ENCODE data around the gene C1orf141. TPM values are rescaled to one million over a fixed set of nuclear protein-coding genes. Genes with fewer than 3 reads are reported as not detected.

The C1orf141 gene
- total and polyA plus RNA-seq, 4 donors: not detected

GRCh38 chr1:67097305-67097704 lies 37.5 kb downstream of the C1orf141 start:
- Histone ChIP-seq H3K9ac (ENCODE audit: low read depth in 1 of 2, low read length in 2 of 2) (no peak overlapping the region), H3K4me3 (ENCODE audit: low read depth in 1 of 3, low read length in 3 of 3) (no peak overlapping the region), H3K9me3 (ENCODE audit: control insufficient read depth in 4 of 4, low read length in 3 of 4) (no peaks in the 10 kb centered on the region), H3K36me3 (ENCODE audit: control insufficient read depth in 4 of 4, insufficient read depth in 3 of 4, low read depth in 1 of 4, low read length in 3 of 4) (no peaks in the 10 kb centered on the region), H3K27me3 (ENCODE audit: control insufficient read depth in 4 of 4, insufficient read depth in 4 of 4, low read length in 3 of 4) (no peaks in the 10 kb centered on the region), H3K4me1 (ENCODE audit: control insufficient read depth in 4 of 4, insufficient read depth in 4 of 4, low read length in 3 of 4) (no peaks in the 10 kb centered on the region), H3K27ac (ENCODE audit: low read depth in 1 of 2, low read length in 2 of 2) (no peak overlapping the region)
- TF ChIP-seq NR2F2 (IDR thresholded peaks at IDR 0.05): no peak
- TF ChIP-seq EGR1 (IDR thresholded peaks at IDR 0.05; ENCODE audit: low read depth in 2 of 2): no peak
- TF ChIP-seq FOXA1 (IDR thresholded peaks at IDR 0.05): no peak
- TF ChIP-seq, protein P1, sequence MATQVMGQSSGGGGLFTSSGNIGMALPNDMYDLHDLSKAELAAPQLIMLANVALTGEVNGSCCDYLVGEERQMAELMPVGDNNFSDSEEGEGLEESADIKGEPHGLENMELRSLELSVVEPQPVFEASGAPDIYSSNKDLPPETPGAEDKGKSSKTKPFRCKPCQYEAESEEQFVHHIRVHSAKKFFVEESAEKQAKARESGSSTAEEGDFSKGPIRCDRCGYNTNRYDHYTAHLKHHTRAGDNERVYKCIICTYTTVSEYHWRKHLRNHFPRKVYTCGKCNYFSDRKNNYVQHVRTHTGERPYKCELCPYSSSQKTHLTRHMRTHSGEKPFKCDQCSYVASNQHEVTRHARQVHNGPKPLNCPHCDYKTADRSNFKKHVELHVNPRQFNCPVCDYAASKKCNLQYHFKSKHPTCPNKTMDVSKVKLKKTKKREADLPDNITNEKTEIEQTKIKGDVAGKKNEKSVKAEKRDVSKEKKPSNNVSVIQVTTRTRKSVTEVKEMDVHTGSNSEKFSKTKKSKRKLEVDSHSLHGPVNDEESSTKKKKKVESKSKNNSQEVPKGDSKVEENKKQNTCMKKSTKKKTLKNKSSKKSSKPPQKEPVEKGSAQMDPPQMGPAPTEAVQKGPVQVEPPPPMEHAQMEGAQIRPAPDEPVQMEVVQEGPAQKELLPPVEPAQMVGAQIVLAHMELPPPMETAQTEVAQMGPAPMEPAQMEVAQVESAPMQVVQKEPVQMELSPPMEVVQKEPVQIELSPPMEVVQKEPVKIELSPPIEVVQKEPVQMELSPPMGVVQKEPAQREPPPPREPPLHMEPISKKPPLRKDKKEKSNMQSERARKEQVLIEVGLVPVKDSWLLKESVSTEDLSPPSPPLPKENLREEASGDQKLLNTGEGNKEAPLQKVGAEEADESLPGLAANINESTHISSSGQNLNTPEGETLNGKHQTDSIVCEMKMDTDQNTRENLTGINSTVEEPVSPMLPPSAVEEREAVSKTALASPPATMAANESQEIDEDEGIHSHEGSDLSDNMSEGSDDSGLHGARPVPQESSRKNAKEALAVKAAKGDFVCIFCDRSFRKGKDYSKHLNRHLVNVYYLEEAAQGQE (IDR thresholded peaks at IDR 0.05): no peak
- no peak for TF ChIP-seq TAF1 (conservative IDR thresholded peaks at IDR 0.05)
- no peak for TF ChIP-seq RXRA (IDR thresholded peaks at IDR 0.05)
- TF ChIP-seq, protein P2, sequence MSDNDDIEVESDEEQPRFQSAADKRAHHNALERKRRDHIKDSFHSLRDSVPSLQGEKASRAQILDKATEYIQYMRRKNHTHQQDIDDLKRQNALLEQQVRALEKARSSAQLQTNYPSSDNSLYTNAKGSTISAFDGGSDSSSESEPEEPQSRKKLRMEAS (IDR thresholded peaks at IDR 0.05): no peak
- no peak for TF ChIP-seq GABPA (IDR thresholded peaks at IDR 0.05 in 1 of 2, conservative IDR thresholded peaks at IDR 0.05 in 1 of 2)
- no peak for TF ChIP-seq HNF4A (conservative IDR thresholded peaks at IDR 0.05)
- TF ChIP-seq RAD21 (IDR thresholded peaks at IDR 0.05): no peak
- TF ChIP-seq, protein P3, sequence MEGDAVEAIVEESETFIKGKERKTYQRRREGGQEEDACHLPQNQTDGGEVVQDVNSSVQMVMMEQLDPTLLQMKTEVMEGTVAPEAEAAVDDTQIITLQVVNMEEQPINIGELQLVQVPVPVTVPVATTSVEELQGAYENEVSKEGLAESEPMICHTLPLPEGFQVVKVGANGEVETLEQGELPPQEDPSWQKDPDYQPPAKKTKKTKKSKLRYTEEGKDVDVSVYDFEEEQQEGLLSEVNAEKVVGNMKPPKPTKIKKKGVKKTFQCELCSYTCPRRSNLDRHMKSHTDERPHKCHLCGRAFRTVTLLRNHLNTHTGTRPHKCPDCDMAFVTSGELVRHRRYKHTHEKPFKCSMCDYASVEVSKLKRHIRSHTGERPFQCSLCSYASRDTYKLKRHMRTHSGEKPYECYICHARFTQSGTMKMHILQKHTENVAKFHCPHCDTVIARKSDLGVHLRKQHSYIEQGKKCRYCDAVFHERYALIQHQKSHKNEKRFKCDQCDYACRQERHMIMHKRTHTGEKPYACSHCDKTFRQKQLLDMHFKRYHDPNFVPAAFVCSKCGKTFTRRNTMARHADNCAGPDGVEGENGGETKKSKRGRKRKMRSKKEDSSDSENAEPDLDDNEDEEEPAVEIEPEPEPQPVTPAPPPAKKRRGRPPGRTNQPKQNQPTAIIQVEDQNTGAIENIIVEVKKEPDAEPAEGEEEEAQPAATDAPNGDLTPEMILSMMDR (IDR thresholded peaks at IDR 0.05; ENCODE audit: low read depth, low read length, missing input control): no peak
- TF ChIP-seq HNF4G (IDR thresholded peaks at IDR 0.05): no peak
- no peak for TF ChIP-seq SP1 (IDR thresholded peaks at IDR 0.05)
- no peak for DNase-seq (ENCODE audit: low spot score)

DNA sequence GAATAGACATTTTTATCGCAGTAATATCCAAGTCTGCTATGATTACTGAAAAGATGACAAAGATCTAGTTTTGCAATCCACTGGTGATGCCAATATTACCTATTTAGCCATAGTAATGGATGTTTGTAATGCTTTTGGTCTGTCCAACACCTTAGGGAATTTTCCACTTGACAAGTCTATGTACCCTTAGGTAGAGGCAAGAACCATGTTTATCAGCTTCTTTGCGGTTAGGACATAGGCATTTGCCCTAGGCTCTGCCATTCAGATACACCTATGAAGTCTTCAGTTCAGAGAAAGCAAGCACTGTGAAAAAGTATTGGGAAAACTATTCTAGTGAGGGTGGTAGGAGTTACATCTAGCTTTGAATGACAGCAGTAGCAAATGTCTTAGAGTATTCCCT lies 40.6 kb downstream of the C1orf141 start:
- 94% methylated on average over 2 of the region's 2 CpGs for WGBS

More for the DNA sequence above, 40.6 kb downstream of the C1orf141 start:
- H3K9ac ChIP-seq (ENCODE audit: low read depth in 1 of 2, low read length in 2 of 2): no peak overlapping the region
- H3K27me3 ChIP-seq (ENCODE audit: control insufficient read depth in 4 of 4, insufficient read depth in 4 of 4, low read length in 3 of 4): no peaks in the 10 kb centered on the region
- H3K36me3 ChIP-seq (ENCODE audit: control insufficient read depth in 4 of 4, insufficient read depth in 3 of 4, low read depth in 1 of 4, low read length in 3 of 4): no peaks in the 10 kb centered on the region
- TF ChIP-seq SP1 (IDR thresholded peaks at IDR 0.05) (no peak), HNF4A (conservative IDR thresholded peaks at IDR 0.05) (no peak)
- TF ChIP-seq, protein P2 (IDR thresholded peaks at IDR 0.05): no peak
- TF ChIP-seq, protein P4, sequence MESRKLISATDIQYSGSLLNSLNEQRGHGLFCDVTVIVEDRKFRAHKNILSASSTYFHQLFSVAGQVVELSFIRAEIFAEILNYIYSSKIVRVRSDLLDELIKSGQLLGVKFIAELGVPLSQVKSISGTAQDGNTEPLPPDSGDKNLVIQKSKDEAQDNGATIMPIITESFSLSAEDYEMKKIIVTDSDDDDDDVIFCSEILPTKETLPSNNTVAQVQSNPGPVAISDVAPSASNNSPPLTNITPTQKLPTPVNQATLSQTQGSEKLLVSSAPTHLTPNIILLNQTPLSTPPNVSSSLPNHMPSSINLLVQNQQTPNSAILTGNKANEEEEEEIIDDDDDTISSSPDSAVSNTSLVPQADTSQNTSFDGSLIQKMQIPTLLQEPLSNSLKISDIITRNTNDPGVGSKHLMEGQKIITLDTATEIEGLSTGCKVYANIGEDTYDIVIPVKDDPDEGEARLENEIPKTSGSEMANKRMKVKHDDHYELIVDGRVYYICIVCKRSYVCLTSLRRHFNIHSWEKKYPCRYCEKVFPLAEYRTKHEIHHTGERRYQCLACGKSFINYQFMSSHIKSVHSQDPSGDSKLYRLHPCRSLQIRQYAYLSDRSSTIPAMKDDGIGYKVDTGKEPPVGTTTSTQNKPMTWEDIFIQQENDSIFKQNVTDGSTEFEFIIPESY (IDR thresholded peaks at IDR 0.05): no peak
- H3K4me3 ChIP-seq (ENCODE audit: low read depth in 1 of 3, low read length in 3 of 3): no peak overlapping the region
- no peaks in the 10 kb centered on the region for H3K4me1 ChIP-seq (ENCODE audit: control insufficient read depth in 4 of 4, insufficient read depth in 4 of 4, low read length in 3 of 4)
- DNase-seq (ENCODE audit: low spot score): no peak
- H3K9me3 ChIP-seq (ENCODE audit: control insufficient read depth in 4 of 4, low read length in 3 of 4): peaks cover 0 to 2% (median 0%) of the 10 kb centered on the region in 4 donors
- H3K27ac ChIP-seq (ENCODE audit: low read depth in 1 of 2, low read length in 2 of 2): no peak overlapping the region

All from liver (tissue), 9 donors.